ENCODE results near the gene CSNK1A1. TPM values are rescaled to one million over a fixed set of nuclear protein-coding genes. Genes with fewer than 3 reads are reported as not detected.

Gene CSNK1A1
- total RNA-seq, 4 donors from 2014 or later: 283 to 347 (median 336) TPM

GRCh38 chr5:149528281-149529060 is 22.8 kb downstream of the CSNK1A1 start:
- TF ChIP-seq POLR2A (IDR thresholded peaks at IDR 0.05; ENCODE audit: low read depth) (no peak), POLR2AphosphoS5 (IDR thresholded peaks at IDR 0.05) (no peak), CTCF (IDR thresholded peaks at IDR 0.05) (no peak), EP300 (IDR thresholded peaks at IDR 0.05) (no peak)
- Histone ChIP-seq H3K9me3 (no peaks in the 10 kb centered on the region), H3K4me3 (no peak overlapping the region), H3K27ac (replicated peaks in 1 of 4) (peak overlapping the region in 3 of 4 donors; percentile 2 to 51 (median 28)), H3K4me1 (peaks cover 72 to 99% (median 97%) of the 10 kb centered on the region in 4 donors), H3K36me3 (peaks cover under 1 to 14% (median 7%) of the 10 kb centered on the region in 4 donors), H3K27me3 (no peaks in the 10 kb centered on the region)
- no peak for DNase-seq (ENCODE audit: extremely low spot score)
- 54% methylated on average over 4 of the region's 4 CpGs for WGBS
- intact Hi-C loops (cut with DNase I): no loop called here

- Histone ChIP-seq H3K4me1 (peaks cover 73 to 99% (median 97%) of the 10 kb centered on the region in 4 donors), H3K9me3 (no peaks in the 10 kb centered on the region), H3K27ac (replicated peaks in 1 of 4) (peak overlapping the region; percentile 43 to 63 (median 51)), H3K36me3 (peaks cover 5 to 28% (median 16%) of the 10 kb centered on the region in 4 donors), H3K27me3 (no peaks in the 10 kb centered on the region), H3K4me3 (peak overlapping the region in 2 of 4 donors; percentile 7 to 11)
- DNase-seq (ENCODE audit: extremely low spot score): no peak
- WGBS: 35% methylated on average over 7 of the region's 12 CpGs
- peak in 1 of 2 donors; percentile 13 for TF ChIP-seq POLR2AphosphoS5 (IDR thresholded peaks at IDR 0.05)
- no peak for TF ChIP-seq POLR2A (IDR thresholded peaks at IDR 0.05; ENCODE audit: low read depth)
- intact Hi-C loops (cut with DNase I): no loop called here
Observed at GRCh38 chr5:149526845-149527590, 24.2 kb downstream of the CSNK1A1 start.

- intact Hi-C loops (cut with DNase I): no loop called here
- TF ChIP-seq POLR2A (IDR thresholded peaks at IDR 0.05; ENCODE audit: low read depth) (no peak), POLR2AphosphoS5 (IDR thresholded peaks at IDR 0.05) (no peak), EP300 (IDR thresholded peaks at IDR 0.05) (no peak), CTCF (IDR thresholded peaks at IDR 0.05) (no peak)
- 82% methylated on average over 15 of the region's 15 CpGs for WGBS
- H3K9me3 ChIP-seq: no peaks in the 10 kb centered on the region
- no peak for DNase-seq (ENCODE audit: extremely low spot score)
- no peak overlapping the region for H3K4me3 ChIP-seq
- H3K4me1 ChIP-seq: peaks cover 78 to 100% (median 98%) of the 10 kb centered on the region in 4 donors
- H3K27ac ChIP-seq (replicated peaks in 1 of 4): peak overlapping the region in 3 of 4 donors; percentile 13 to 41 (median 19)
- H3K36me3 ChIP-seq: peaks cover 5 to 37% (median 22%) of the 10 kb centered on the region in 4 donors
- H3K27me3 ChIP-seq: no peaks in the 10 kb centered on the region
Observed at GRCh38 chr5:149521739-149522685, 29.2 kb downstream of the CSNK1A1 start.

- H3K4me3 ChIP-seq: no peak overlapping the region
Observed at GRCh38 chr5:149519601-149520000, 31.6 kb downstream of the CSNK1A1 start.

More at GRCh38 chr5:149519601-149520000, 31.6 kb downstream of the CSNK1A1 start:
- Histone ChIP-seq H3K4me1 (peaks cover 74 to 100% (median 98%) of the 10 kb centered on the region in 4 donors), H3K36me3 (peaks cover 5 to 34% (median 21%) of the 10 kb centered on the region in 4 donors), H3K27ac (replicated peaks in 1 of 4) (peak overlapping the region; percentile 33 to 54 (median 52)), H3K9me3 (no peaks in the 10 kb centered on the region), H3K27me3 (no peaks in the 10 kb centered on the region)
- TF ChIP-seq EP300 (IDR thresholded peaks at IDR 0.05) (no peak), POLR2A (IDR thresholded peaks at IDR 0.05; ENCODE audit: low read depth) (no peak), POLR2AphosphoS5 (IDR thresholded peaks at IDR 0.05) (no peak), CTCF (IDR thresholded peaks at IDR 0.05) (no peak)
- intact Hi-C loops (cut with DNase I): no loop called here
- DNase-seq (ENCODE audit: extremely low spot score): no peak

Measured in esophagus muscularis mucosa (tissue), 4 donors.